H54 (cell line): ENCODE measurements around the gene MAPK8IP1.
"Not testable (repeated sequence)": the region's sequence is repeated elsewhere in the genome, so short reads cannot be mapped to it uniquely, and the experiment has no call there.

ENCODE experiments used
- DNase-seq: peaks from one replicate; pipeline ENCODE4 v3.0.0; 2011; ENCODE audit warnings: low spot score, mixed read lengths; ENCODE audit not compliant: insufficient read length
- FAIRE-seq: peaks from 3 replicates; lab custom pipeline; 2011; peaks lifted over from hg19 to GRCh38; lab: Jason Lieb, UNC
- POLR2A ChIP-seq: IDR thresholded peaks from 2 replicates; pipeline ENCODE4 v1.6.1; 2011; ENCODE audit warnings: low read depth, mild to moderate bottlenecking, low read length

The MAPK8IP1 gene

GRCh38 chr11:45885274-45885920 is at the start of gene MAPK8IP1:
MAPK8IP1 (plus strand) TSS chr11:45885651; CDS start chr11:45885821, 170 bp downstream.
- DNase-seq (no peak), FAIRE-seq (no peak)
- TF ChIP-seq POLR2A = no peak

- no peak for FAIRE-seq
- DNase-seq = no peak
- TF ChIP-seq POLR2A = no peak
Observed at GRCh38 chr11:45839204-45839603, 46.2 kb upstream of the MAPK8IP1 start.

- not testable (repeated sequence) for FAIRE-seq, DNase-seq
Observed at GRCh38 chr11:45840251-45840650, 45.2 kb upstream of the MAPK8IP1 start.

- peak; percentile 80 for DNase-seq
- TF ChIP-seq POLR2A = no peak
- FAIRE-seq = peak; percentile 69
Observed at GRCh38 chr11:45843158-45843924, 42.1 kb upstream of the MAPK8IP1 start.

GRCh38 chr11:45844822-45845578 is 40.5 kb upstream of the MAPK8IP1 start:
- no peak for FAIRE-seq
- no peak for TF ChIP-seq POLR2A
- DNase-seq = no peak

- no peak for FAIRE-seq
- TF ChIP-seq POLR2A = no peak
- DNase-seq = no peak
Observed at GRCh38 chr11:45846174-45846675, 39.2 kb upstream of the MAPK8IP1 start.

- TF ChIP-seq POLR2A = peak; percentile 98
- peak; percentile 96 for DNase-seq
- peak; percentile 53 for FAIRE-seq
Observed at GRCh38 chr11:45846974-45847910, 38.2 kb upstream of the MAPK8IP1 start, which contains the start of gene CRY2. CRY2 (plus strand) TSS chr11:45847475; CDS start chr11:45847491, 16 bp downstream.

GRCh38 chr11:45847911-45848316 is 37.5 kb upstream of the MAPK8IP1 start:
- no peak for FAIRE-seq
- no peak for TF ChIP-seq POLR2A
- peak; percentile 49 for DNase-seq

- no peak for FAIRE-seq
- no peak for TF ChIP-seq POLR2A
- DNase-seq = no peak
Observed at GRCh38 chr11:45848654-45849081, 36.8 kb upstream of the MAPK8IP1 start.

- DNase-seq (peak; percentile 33), FAIRE-seq (no peak)
- no peak for TF ChIP-seq POLR2A
Observed at GRCh38 chr11:45850446-45850845, 35.0 kb upstream of the MAPK8IP1 start.

GRCh38 chr11:45851228-45851627 is 34.2 kb upstream of the MAPK8IP1 start:
- TF ChIP-seq POLR2A = no peak
- no peak for FAIRE-seq

GRCh38 chr11:45852018-45852711 is 33.3 kb upstream of the MAPK8IP1 start:
- TF ChIP-seq POLR2A = no peak
- FAIRE-seq (no peak), DNase-seq (no peak)

More at GRCh38 chr11:45851228-45851627, 34.2 kb upstream of the MAPK8IP1 start:
- no peak for DNase-seq

GRCh38 chr11:45852712-45853101 is 32.7 kb upstream of the MAPK8IP1 start:
- DNase-seq (no peak), FAIRE-seq (no peak)
- no peak for TF ChIP-seq POLR2A
